ENCODE data around the gene SNRNP25.
A peak's percentile ranks its signal among the peaks of the same experiment; 100 is the strongest.

Gene SNRNP25

DNA sequence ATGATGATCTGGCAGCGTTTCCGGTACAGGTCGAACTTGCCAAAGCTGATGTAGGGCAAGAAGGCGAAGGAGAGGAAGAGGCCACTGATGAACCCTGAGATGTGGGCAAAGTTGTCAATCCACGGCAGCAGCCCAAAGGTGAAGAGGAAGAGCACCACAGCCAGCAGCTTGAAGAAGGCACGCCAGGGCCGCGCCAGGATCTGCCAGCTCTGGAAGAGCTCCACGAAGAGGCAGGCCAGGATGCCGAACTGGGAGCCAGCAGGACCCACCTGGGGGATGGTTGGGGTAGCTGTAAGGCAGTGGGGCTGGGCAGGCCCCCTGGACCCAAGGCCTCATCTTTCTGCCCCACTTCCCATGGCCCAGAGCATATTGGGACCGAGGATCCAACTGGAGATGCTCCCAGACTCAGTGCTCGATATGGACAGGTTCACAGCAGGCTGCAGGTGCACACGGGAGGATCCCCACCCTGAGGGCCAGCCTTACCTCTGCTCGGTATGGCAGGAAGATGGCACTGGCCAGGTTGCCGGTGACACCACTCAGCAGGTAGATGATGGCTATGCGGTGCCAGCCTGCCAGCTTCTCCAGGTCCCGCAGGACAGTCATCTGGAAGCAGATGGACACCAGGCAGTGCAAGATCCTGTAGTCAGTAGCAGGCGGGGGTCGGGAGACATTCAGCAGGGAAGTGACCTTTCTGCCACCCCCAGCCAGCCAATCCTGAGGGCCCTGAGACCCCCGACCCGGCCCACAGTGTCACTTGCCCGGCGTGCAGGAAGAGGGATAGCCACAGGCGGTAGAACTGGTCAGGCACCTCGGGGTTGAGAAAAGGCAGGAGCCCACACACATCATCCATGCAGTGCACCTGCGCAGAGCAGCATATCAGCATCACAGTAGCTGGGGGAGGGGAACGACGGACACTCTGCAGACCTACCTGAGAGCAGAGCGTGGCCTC lies 5.1 kb downstream of the SNRNP25 start:
- Histone ChIP-seq H3K36me3 (ENCODE audit: insufficient read depth, low read length) (peaks cover 32% of the 10 kb centered on the region), H3K4me1 (ENCODE audit: insufficient read depth, low read length) (peaks cover 18% of the 10 kb centered on the region), H3K9ac (ENCODE audit: low read depth, low read length) (no peak overlapping the region), H4K20me1 (ENCODE audit: insufficient read depth, low read length) (0 out of 2 replicates have a peak, but pooled peaks cover 5% of the 10 kb centered on the region), H3K9me3 (ENCODE audit: insufficient read depth, low read length, severe bottlenecking) (no peaks in the 10 kb centered on the region), H3K79me2 (ENCODE audit: insufficient read depth, low read length) (peaks cover 17% of the 10 kb centered on the region), H3K27ac (ENCODE audit: low read length) (no peak overlapping the region), H3K4me2 (ENCODE audit: insufficient read depth, low read length) (no peak overlapping the region), H2AFZ (ENCODE audit: low read depth, low read length) (no peak overlapping the region), H3K27me3 (ENCODE audit: insufficient read depth, low read length, poor library complexity) (no peaks in the 10 kb centered on the region), H3K4me3 (ENCODE audit: low read depth in 1 of 2, low read length in 2 of 2) (no peak overlapping the region)
- DNase-seq (no peak), ATAC-seq (ENCODE audit: insufficient read depth, low read depth) (0 out of 3 replicates have a peak, but pooled peaks have one; percentile 18)
- no peak for TF ChIP-seq EZH2 (IDR thresholded peaks at IDR 0.05; ENCODE audit: borderline replicate concordance, low read depth, low read length, severe bottlenecking)
- TF ChIP-seq, protein P1, sequence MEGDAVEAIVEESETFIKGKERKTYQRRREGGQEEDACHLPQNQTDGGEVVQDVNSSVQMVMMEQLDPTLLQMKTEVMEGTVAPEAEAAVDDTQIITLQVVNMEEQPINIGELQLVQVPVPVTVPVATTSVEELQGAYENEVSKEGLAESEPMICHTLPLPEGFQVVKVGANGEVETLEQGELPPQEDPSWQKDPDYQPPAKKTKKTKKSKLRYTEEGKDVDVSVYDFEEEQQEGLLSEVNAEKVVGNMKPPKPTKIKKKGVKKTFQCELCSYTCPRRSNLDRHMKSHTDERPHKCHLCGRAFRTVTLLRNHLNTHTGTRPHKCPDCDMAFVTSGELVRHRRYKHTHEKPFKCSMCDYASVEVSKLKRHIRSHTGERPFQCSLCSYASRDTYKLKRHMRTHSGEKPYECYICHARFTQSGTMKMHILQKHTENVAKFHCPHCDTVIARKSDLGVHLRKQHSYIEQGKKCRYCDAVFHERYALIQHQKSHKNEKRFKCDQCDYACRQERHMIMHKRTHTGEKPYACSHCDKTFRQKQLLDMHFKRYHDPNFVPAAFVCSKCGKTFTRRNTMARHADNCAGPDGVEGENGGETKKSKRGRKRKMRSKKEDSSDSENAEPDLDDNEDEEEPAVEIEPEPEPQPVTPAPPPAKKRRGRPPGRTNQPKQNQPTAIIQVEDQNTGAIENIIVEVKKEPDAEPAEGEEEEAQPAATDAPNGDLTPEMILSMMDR (IDR thresholded peaks at IDR 0.05; ENCODE audit: borderline replicate concordance, extremely low read depth, low read length, poor library complexity, severe bottlenecking): no peak

DNA sequence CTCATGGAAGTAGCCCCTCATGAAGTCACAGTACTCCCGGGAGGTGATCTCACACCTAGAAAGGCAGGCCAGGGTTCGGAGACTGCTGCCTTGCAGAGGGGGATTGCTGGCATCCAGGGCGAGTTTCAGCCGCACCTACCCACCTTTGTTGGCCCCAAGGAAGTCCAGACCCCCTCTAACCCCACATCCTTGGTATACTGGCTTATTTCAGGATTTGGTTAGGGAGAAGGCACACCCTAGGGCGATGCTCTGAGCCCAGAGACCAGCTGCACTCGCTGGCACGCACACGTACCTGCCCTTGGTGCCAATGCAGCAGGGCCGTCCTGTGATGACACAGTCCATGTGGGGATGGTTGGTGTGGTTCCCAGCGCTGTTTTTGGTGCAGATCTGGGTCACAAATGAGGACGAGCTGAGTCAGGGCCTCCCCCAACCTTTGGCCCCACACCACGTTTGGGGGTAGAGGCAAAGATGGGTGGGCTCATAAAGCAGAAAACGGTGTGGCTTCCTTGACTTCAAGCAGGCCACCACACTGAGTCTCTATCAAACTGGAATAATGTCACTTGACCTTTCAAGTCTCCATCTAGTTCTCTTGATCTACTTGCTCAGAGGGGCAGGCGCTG lies 5.9 kb downstream of the SNRNP25 start:
- H3K4me2 ChIP-seq (ENCODE audit: insufficient read depth, low read length): no peak overlapping the region
- ATAC-seq (ENCODE audit: insufficient read depth, low read depth) (0 out of 3 replicates have a peak, but pooled peaks have one; percentile 22), DNase-seq (no peak)
- no peak overlapping the region for H3K27ac ChIP-seq (ENCODE audit: low read length)
- H3K27me3 ChIP-seq (ENCODE audit: insufficient read depth, low read length, poor library complexity): no peaks in the 10 kb centered on the region
- H3K4me1 ChIP-seq (ENCODE audit: insufficient read depth, low read length): peaks cover 13% of the 10 kb centered on the region
- peaks cover 10% of the 10 kb centered on the region for H3K79me2 ChIP-seq (ENCODE audit: insufficient read depth, low read length)
- H2AFZ ChIP-seq (ENCODE audit: low read depth, low read length): no peak overlapping the region
- H3K9me3 ChIP-seq (ENCODE audit: insufficient read depth, low read length, severe bottlenecking): no peaks in the 10 kb centered on the region
- H3K36me3 ChIP-seq (ENCODE audit: insufficient read depth, low read length): peaks cover 32% of the 10 kb centered on the region
- H3K9ac ChIP-seq (ENCODE audit: low read depth, low read length): no peak overlapping the region
- TF ChIP-seq, protein P1 (IDR thresholded peaks at IDR 0.05; ENCODE audit: borderline replicate concordance, extremely low read depth, low read length, poor library complexity, severe bottlenecking): no peak
- TF ChIP-seq EZH2 (IDR thresholded peaks at IDR 0.05; ENCODE audit: borderline replicate concordance, low read depth, low read length, severe bottlenecking): no peak
- no peak overlapping the region for H3K4me3 ChIP-seq (ENCODE audit: low read depth in 1 of 2, low read length in 2 of 2)
- 0 out of 2 replicates have a peak, but pooled peaks cover 5% of the 10 kb centered on the region for H4K20me1 ChIP-seq (ENCODE audit: insufficient read depth, low read length)

DNA sequence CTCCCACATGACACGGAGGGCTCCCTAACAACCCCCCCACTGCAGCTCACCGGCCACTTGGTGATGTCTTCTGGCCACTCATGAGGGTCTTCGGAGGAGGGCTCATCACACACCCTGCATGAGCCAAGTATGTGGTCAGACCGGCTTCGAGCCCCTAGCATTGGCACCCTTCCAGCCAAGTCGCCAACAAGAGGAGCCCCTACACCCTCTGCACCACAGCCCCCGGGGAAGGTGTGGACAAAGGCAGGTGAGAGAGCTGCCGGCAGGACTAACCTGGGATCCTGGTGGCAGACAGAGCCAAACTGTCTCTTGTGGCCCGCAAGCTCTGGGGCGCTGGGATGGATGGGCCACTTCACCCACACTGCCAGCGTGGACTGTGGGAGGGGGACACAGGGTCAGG lies 6.5 kb downstream of the SNRNP25 start:
- no peak for DNase-seq
- no peak for ATAC-seq (ENCODE audit: insufficient read depth, low read depth)
- H3K36me3 ChIP-seq (ENCODE audit: insufficient read depth, low read length): peaks cover 32% of the 10 kb centered on the region
- no peak overlapping the region for H3K27ac ChIP-seq (ENCODE audit: low read length)
- no peak overlapping the region for H3K4me2 ChIP-seq (ENCODE audit: insufficient read depth, low read length)
- 0 out of 2 replicates have a peak, but pooled peaks cover 5% of the 10 kb centered on the region for H4K20me1 ChIP-seq (ENCODE audit: insufficient read depth, low read length)
- peaks cover 6% of the 10 kb centered on the region for H3K79me2 ChIP-seq (ENCODE audit: insufficient read depth, low read length)
- H2AFZ ChIP-seq (ENCODE audit: low read depth, low read length): no peak overlapping the region
- H3K27me3 ChIP-seq (ENCODE audit: insufficient read depth, low read length, poor library complexity): no peaks in the 10 kb centered on the region
- TF ChIP-seq EZH2 (IDR thresholded peaks at IDR 0.05; ENCODE audit: borderline replicate concordance, low read depth, low read length, severe bottlenecking): no peak
- TF ChIP-seq, protein P1 (IDR thresholded peaks at IDR 0.05; ENCODE audit: borderline replicate concordance, extremely low read depth, low read length, poor library complexity, severe bottlenecking): no peak
- H3K9me3 ChIP-seq (ENCODE audit: insufficient read depth, low read length, severe bottlenecking): no peaks in the 10 kb centered on the region
- H3K4me3 ChIP-seq (ENCODE audit: low read depth in 1 of 2, low read length in 2 of 2): no peak overlapping the region
- H3K4me1 ChIP-seq (ENCODE audit: insufficient read depth, low read length): peaks cover 7% of the 10 kb centered on the region
- H3K9ac ChIP-seq (ENCODE audit: low read depth, low read length): no peak overlapping the region
